ENCODE results near the gene SLC39A11.

- no peak for TF ChIP-seq CTCF (conservative IDR thresholded peaks at IDR 0.05; ENCODE audit: low read depth, low read length)
- TF ChIP-seq EZH2 (IDR thresholded peaks at IDR 0.05; ENCODE audit: borderline replicate concordance, low read depth, low read length, poor library complexity, severe bottlenecking), result no peak
These were observed 25.7 kb upstream of the SLC39A11 start for GRCh38 chr17:73118139-73118538.
